Left ventricle myocardium superior (tissue), 1 donor: ENCODE measurements around the gene PARP14. TPM values are rescaled to one million over a fixed set of nuclear protein-coding genes. Genes with fewer than 3 reads are reported as not detected.
A peak's percentile ranks its signal among the peaks of the same experiment; 100 is the strongest.
"Not testable (repeated sequence)": the region's sequence is repeated elsewhere in the genome, so short reads cannot be mapped to it uniquely, and the experiment has no call there.

Experiments used
- ATAC-seq: fragments of 200-7000 bp; cut with Tn5 transposase; one replicate; pipeline ENCODE4 v1.9.1; 2020; ENCODE audit warnings: mild to moderate bottlenecking, moderate library complexity
- DNase-seq: peaks from one replicate; pipeline ENCODE4 v3.0.0-alpha.2; 2020
- intact Hi-C: fragments of 100-400 bp; cut with micrococcal nuclease; formaldehyde crosslinking; loops from one replicate; pipeline ENCODE4 v1.11.0; 2022
- long read RNA-seq: library from polyadenylated mRNA; unstranded; transcript quantifications from one replicate; pipeline ENCODE4 v2.0.0, GENCODE V29; 2021
- total RNA-seq: library from RNA; stranded (reverse); fragmentation: NEBNext Ultra II Directional; extraction: Animal tissue kit (Norgen Biotek cat#: 25700); gene quantifications from one replicate; pipeline ENCODE4 v1.2.1, GENCODE V29; 2021
- donor health status: DM: no; HTN: yes; CAD: no; lungs with severe emphysema.

The PARP14 gene, protein sequence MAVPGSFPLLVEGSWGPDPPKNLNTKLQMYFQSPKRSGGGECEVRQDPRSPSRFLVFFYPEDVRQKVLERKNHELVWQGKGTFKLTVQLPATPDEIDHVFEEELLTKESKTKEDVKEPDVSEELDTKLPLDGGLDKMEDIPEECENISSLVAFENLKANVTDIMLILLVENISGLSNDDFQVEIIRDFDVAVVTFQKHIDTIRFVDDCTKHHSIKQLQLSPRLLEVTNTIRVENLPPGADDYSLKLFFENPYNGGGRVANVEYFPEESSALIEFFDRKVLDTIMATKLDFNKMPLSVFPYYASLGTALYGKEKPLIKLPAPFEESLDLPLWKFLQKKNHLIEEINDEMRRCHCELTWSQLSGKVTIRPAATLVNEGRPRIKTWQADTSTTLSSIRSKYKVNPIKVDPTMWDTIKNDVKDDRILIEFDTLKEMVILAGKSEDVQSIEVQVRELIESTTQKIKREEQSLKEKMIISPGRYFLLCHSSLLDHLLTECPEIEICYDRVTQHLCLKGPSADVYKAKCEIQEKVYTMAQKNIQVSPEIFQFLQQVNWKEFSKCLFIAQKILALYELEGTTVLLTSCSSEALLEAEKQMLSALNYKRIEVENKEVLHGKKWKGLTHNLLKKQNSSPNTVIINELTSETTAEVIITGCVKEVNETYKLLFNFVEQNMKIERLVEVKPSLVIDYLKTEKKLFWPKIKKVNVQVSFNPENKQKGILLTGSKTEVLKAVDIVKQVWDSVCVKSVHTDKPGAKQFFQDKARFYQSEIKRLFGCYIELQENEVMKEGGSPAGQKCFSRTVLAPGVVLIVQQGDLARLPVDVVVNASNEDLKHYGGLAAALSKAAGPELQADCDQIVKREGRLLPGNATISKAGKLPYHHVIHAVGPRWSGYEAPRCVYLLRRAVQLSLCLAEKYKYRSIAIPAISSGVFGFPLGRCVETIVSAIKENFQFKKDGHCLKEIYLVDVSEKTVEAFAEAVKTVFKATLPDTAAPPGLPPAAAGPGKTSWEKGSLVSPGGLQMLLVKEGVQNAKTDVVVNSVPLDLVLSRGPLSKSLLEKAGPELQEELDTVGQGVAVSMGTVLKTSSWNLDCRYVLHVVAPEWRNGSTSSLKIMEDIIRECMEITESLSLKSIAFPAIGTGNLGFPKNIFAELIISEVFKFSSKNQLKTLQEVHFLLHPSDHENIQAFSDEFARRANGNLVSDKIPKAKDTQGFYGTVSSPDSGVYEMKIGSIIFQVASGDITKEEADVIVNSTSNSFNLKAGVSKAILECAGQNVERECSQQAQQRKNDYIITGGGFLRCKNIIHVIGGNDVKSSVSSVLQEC (N-terminal part only)
- total RNA-seq = 13.3 TPM
- long read RNA-seq, full-length matches to known transcripts = 1 of 6 reads
- long read RNA-seq, partial matches to known transcripts = 3 of 6 reads
- long read RNA-seq, other reads (novel, unspliced or antisense) = 2 of 6 reads

- DNase-seq (peak; percentile 79), ATAC-seq (peak; percentile 87)
- intact Hi-C loops = no loop called here
These were observed at the start of gene PARP14 for GRCh38 chr3:122680475-122681283. PARP14 (plus strand) TSS chr3:122680839; CDS start chr3:122680884, 45 bp downstream.

- DNase-seq = no peak
- no peak for ATAC-seq
- intact Hi-C loops = no loop called here
These were observed 44.9 kb upstream of the PARP14 start for GRCh38 chr3:122635789-122636188.

DNA sequence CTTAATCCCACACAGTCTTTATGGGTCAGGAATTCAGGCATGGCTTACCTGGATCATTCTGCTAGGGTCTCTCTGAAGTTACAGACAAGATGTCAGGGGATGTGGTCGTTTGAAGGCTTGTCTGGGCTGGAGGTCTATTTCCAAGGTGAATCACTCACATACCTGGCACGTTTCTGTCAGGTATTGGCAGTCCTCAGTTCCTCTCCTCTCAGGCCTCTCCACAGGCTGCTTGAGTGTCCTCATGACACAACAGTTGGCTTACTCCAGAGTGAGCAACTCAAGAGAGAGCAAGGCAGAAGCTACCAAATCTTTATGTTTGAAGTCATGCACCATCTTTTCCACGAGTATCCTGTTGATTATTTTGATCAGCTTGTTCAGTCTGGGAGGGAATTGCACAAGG, 43.9 kb upstream of the PARP14 start:
- intact Hi-C loops = no loop called here
- DNase-seq (no peak), ATAC-seq (no peak)

- DNase-seq (no peak), ATAC-seq (no peak)
- intact Hi-C loops = no loop called here
These were observed 40.1 kb upstream of the PARP14 start for GRCh38 chr3:122640437-122640999.

DNA sequence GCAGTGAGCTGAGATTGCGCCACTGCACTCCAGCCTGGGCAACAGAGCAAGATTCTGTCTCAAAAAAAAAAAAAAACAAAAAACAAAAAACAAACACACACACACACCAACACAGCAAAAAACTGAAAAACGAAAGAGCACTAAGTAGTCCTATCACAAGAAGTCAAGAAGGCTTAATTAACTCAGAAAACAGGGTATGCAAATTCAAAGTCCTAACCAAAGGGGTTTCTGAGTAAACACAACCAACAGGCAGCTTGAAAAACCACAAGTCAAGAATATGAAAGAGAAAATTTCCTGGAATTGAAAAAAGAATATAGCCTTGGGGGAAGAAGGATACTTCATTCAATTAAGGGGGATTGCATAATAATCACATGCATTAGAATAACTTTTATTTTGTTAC, 37.7 kb upstream of the PARP14 start:
- intact Hi-C loops = no loop called here
- no peak for DNase-seq
- ATAC-seq = no peak

- ATAC-seq = no peak
- no peak for DNase-seq
- intact Hi-C loops = no loop called here
These were observed 34.3 kb upstream of the PARP14 start for GRCh38 chr3:122646146-122646988.

GRCh38 chr3:122651233-122651907, 29.3 kb upstream of the PARP14 start:
- DNase-seq, ATAC-seq, intact Hi-C loops: not testable (repeated sequence)

DNA sequence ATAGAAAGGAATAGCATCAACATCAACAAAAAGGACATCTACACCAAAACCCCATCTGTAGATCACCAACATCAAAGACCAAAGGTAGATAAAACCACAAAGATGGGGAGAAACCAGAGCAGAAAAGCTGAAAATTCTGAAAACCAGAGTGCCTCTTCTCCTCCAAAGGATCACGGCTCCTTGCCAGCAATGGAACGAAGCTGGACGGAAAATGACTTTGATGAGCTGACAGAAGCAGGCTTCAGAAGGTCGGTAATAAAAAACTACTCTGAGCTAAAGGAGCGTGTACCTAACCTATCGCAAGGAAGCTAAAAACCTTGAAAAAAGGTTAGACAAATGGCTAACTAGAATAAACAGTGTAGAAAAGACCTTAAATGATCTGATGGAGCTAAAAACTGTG, 28.7 kb upstream of the PARP14 start:
- intact Hi-C loops, ATAC-seq, DNase-seq: not testable (repeated sequence)

DNA sequence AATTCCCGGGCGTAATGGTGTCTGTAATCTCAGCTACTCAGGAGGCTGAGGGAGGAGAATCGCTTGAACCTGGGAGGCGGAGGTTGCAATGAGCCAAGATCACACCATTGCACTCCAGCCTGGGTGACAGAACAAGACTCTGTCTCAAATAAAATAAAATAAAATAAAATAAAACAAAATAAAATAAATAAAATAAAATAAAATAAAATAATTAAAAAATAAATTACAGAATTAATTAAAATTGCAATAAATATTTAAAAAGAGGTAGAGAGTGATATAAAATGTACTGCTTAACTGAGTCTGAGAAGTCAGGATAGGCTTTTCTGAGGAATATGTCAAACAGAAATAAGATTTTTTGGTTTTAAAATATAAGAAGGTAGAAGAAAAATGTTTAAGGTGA, 22.3 kb upstream of the PARP14 start:
- DNase-seq, intact Hi-C loops, ATAC-seq: not testable (repeated sequence)

GRCh38 chr3:122660297-122660974, 20.2 kb upstream of the PARP14 start:
- intact Hi-C loops = no loop called here
- ATAC-seq (no peak), DNase-seq (no peak)

DNA sequence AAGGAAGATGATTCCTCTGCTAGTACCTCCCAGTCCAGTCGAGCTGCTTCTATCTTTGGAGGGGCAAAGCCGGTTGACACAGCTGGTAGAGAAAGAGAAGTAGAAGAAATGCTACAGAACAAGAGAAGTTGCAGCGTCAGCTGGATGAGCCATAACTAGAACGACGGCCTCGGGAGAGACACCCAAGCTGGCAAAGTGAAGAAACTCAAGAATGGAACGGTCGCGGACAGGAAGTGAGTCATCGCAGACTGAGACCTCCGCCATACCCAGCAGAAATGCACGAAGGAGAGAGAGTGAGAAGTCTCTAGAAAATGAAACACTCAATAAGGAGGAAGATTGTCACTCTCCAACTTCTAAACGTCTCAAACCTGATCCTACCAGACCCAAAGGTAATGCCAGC, 19.0 kb upstream of the PARP14 start:
- intact Hi-C loops = no loop called here
- ATAC-seq = no peak
- DNase-seq = no peak

DNA sequence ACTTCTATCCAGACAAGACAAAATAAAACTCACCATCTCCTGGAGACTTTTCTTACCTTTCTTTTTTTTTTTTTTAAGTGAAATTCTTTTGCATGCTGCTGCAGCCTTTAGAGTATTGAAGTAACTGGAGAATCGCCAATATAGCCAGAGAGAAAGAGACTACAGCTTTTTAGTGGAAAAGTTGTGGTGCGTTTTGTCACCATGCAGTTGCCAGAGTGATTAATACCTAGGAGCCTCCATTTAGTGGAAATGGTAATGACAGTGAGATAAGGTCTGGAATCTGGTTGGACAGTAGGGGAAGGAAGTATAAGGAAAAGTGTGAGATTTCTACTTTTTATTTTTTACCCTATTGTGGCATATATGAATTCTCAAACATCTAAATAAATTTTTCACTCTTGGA, 18.1 kb upstream of the PARP14 start:
- ATAC-seq (no peak), DNase-seq (no peak)
- intact Hi-C loops = no loop called here

DNA sequence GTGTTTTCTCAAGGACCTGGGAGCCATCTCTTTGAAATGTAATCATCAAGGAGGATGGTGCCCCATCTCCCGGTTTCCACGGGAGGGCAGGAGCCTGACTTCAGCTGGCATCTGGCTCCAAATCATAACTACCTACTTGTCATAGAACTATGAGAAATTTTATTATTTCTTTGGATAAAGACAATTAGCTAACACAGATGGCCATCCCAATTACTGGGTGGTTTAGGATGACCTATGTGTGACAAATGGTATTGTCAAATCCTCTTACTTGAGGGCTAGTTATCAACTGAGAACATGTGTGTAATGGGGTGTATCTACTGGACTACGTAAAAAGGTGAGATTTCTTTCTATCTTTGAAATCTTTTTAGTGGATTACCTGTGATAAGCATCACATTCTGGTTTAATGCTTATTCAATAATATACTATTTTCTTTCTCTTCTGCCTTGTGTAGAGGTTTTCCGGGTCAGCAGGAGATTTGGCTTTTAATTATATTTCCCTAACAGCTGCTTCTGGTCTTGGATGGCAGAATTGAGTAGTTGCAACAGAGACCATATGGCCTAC, 15.3 kb upstream of the PARP14 start:
- intact Hi-C loops = no loop called here
- no peak for ATAC-seq

DNA sequence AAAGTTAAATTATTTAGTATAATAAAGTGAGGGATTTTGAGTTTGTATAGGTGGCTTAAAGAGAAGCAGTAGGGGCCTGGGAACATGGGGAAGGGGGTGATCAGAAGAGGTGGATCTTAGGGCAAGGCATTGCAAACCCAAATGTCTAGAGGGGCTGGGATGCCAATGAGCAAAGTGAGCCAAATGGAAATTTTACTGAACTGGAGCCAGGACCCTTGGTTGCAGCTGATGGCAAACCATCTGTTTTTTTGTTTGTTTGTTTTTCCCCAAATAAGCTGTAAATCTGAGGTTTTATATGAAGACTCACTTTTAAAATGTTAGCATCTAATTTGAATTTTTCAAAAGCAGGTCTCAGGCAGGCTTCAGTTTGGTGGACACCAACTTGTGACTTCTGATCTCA, 14.8 kb upstream of the PARP14 start:
- ATAC-seq = no peak
- no peak for DNase-seq
- intact Hi-C loops = no loop called here

More for the DNA sequence above, 15.3 kb upstream of the PARP14 start:
- DNase-seq = no peak

DNA sequence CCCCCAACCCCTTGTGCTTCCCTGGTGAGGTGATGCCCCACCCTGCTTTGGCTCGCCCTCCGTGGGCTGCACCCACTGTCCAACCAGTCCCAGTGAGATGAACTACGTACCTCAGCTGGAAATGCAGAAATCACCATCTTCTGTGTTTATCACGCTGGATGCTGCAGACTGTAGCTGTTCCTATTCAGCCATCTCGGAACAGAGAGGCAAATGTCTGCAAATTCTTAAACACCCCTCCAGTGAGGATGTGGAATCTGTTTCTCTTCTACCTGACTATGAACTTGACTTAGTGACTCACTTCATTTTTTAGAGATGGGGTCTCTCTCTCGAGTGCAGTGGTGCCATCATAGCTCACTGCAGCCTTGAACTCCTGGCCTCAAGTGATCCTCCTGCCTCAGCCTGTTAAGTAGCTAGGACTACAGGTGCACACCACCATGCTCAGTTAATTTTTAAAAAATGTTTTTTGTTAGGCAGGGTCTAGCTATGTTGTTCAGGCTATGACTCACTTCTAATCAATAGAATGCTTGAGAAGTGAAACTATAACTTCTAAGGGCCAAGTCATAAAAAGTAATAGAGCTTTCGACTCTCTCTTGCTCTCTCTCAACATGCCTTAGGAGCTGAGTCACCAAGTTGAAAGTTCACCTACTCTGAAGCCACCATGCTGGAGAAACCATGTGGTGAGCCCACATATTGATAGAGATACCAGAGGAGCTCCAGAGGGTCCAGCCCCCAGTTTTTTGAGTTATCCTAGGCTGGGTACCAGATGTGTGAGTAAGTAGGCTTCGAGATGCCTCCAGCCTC, 11.5 kb upstream of the PARP14 start:
- intact Hi-C loops = no loop called here
- ATAC-seq (no peak), DNase-seq (no peak)
